Mucosa of descending colon (tissue), 3 donors: Measurements from ENCODE around the gene CCDC158. TPM values are rescaled to one million over a fixed set of nuclear protein-coding genes. Genes with fewer than 3 reads are reported as not detected.

ENCODE experiments used
- ATAC-seq: fragments of 200-7000 bp; cut with Tn5 transposase; one replicate; pipeline ENCODE4 v1.9.1; 2020; ENCODE audit warnings: mild to moderate bottlenecking, moderate library complexity
- DNase-seq, 3 donors: peaks; one replicate each; pipeline ENCODE4 v3.0.0-alpha.2; 2020
- H3K36me3 ChIP-seq: fragments of 200-600 bp; one replicate; pipeline ENCODE4 v1.8.0; 2021; ENCODE audit warnings: low read depth, mild to moderate bottlenecking
- H3K4me1 ChIP-seq: fragments of 200-600 bp; one replicate; pipeline ENCODE4 v1.8.0; 2021; ENCODE audit warnings: low read depth, mild to moderate bottlenecking
- H3K4me3 ChIP-seq: fragments of 200-600 bp; one replicate; pipeline ENCODE4 v1.8.0; 2021; ENCODE audit warnings: mild to moderate bottlenecking
- H3K9me3 ChIP-seq: fragments of 200-600 bp; one replicate; pipeline ENCODE4 v1.8.0; 2021; ENCODE audit warnings: mild to moderate bottlenecking
- CTCF ChIP-seq: fragments of 200-600 bp; IDR thresholded peaks from one replicate; pipeline ENCODE4 v1.8.0; 2022; ENCODE audit warnings: antibody characterized with exemption, mild to moderate bottlenecking
- intact Hi-C, 2 donors: fragments of 100-400 bp; cut with DNase I in 1 of 2; cut with micrococcal nuclease in 1 of 2; formaldehyde crosslinking; loops; one replicate each; pipeline versions ENCODE4 v1.11.0 to v1.11.1; 2022; cut with DNase I, micrococcal nuclease
- total RNA-seq, 3 donors: library from RNA; stranded (reverse); fragmentation: NEBNext Ultra II Directional in 2 of 3; extraction: Animal tissue kit (Norgen Biotek cat#: 25700) in 2 of 3; gene quantifications; one replicate each; pipeline versions ENCODE4 v1.2.1 to v1.2.4, GENCODE V29; 2021 to 2023
- donor health status: DM: no; HTN: no; CAD: no; lungs with moderate emphysema.
- donor health status: DM: no; HTN: no; CAD: no.
- donor health status: DM: no; HTN: yes; CAD: no.

CCDC158 gene
- total RNA-seq, 3 donors from 2014 or later = 0.82 TPM; not detected in 2

GRCh38 chr4:76302826-76303438 lies 118.0 kb downstream of the CCDC158 start:
- no peaks in the 10 kb centered on the region for H3K36me3 ChIP-seq
- no peak for TF ChIP-seq CTCF
- intact Hi-C loops = loop anchor here in 1 of 2 donors (10.0 kb wide), 1 partner anchor 108 kb away; no protein-coding TSS in a partner anchor
- no peak overlapping the region for H3K4me3 ChIP-seq
- DNase-seq (no peak), ATAC-seq (no peak)
- peaks cover 20% of the 10 kb centered on the region for H3K4me1 ChIP-seq
- H3K9me3 ChIP-seq = no peaks in the 10 kb centered on the region

- no peak for ATAC-seq
- H3K4me3 ChIP-seq = no peak overlapping the region
- no peaks in the 10 kb centered on the region for H3K36me3 ChIP-seq
- intact Hi-C loops = loop anchor here in 1 of 2 donors (10.0 kb wide), 1 partner anchor 107 kb away; no protein-coding TSS in a partner anchor
- peaks cover 20% of the 10 kb centered on the region for H3K4me1 ChIP-seq
- no peak for DNase-seq
- TF ChIP-seq CTCF = no peak
- H3K9me3 ChIP-seq = peaks cover 2% of the 10 kb centered on the region
Observed at GRCh38 chr4:76301775-76302162, 119.2 kb downstream of the CCDC158 start.

GRCh38 chr4:76301068-76301774 lies 119.7 kb downstream of the CCDC158 start:
- H3K36me3 ChIP-seq = no peaks in the 10 kb centered on the region
- intact Hi-C loops = loop anchor here in 1 of 2 donors (10.0 kb wide), 1 partner anchor 106 kb away; no protein-coding TSS in a partner anchor
- peak in 1 of 3 donors; percentile 20 for DNase-seq
- H3K4me3 ChIP-seq = no peak overlapping the region
- peak; percentile 55 for ATAC-seq
- peaks cover 2% of the 10 kb centered on the region for H3K9me3 ChIP-seq
- H3K4me1 ChIP-seq = peaks cover 20% of the 10 kb centered on the region
- TF ChIP-seq CTCF = no peak

GRCh38 chr4:76300012-76300411 lies 120.9 kb downstream of the CCDC158 start:
- no peak overlapping the region for H3K4me3 ChIP-seq
- DNase-seq (no peak), ATAC-seq (no peak)
- no peaks in the 10 kb centered on the region for H3K36me3 ChIP-seq
- peaks cover 2% of the 10 kb centered on the region for H3K9me3 ChIP-seq
- TF ChIP-seq CTCF = no peak
- intact Hi-C loops = loop anchor here in 1 of 2 donors (10.0 kb wide), 1 partner anchor 105 kb away; no protein-coding TSS in a partner anchor
- H3K4me1 ChIP-seq = peaks cover 13% of the 10 kb centered on the region

GRCh38 chr4:76298227-76298626 lies 122.7 kb downstream of the CCDC158 start:
- H3K4me1 ChIP-seq = peaks cover 8% of the 10 kb centered on the region
- H3K36me3 ChIP-seq = no peaks in the 10 kb centered on the region
- no peak for ATAC-seq
- H3K4me3 ChIP-seq = no peak overlapping the region
- TF ChIP-seq CTCF = no peak
- no peak for DNase-seq
- intact Hi-C loops = no loop called here
- peaks cover 2% of the 10 kb centered on the region for H3K9me3 ChIP-seq
